K562 (cell line): ENCODE data around the gene ISLR2. TPM values are rescaled to one million over a fixed set of nuclear protein-coding genes. Genes with fewer than 3 reads are reported as not detected.

Experiments
- ATAC-seq: fragments of 200-7000 bp; cut with Tn5 transposase; 3 replicates; pipeline ENCODE4 v1.9.1; 2020; ENCODE audit warnings: moderate library complexity
- BruUV-seq: library from RNA; stranded (reverse); fragments of 400-500 nt; replicated peaks from 2 replicates; lab custom pipeline; 2021; lab: Mats Ljungman, UMichigan
- CTCF ChIA-PET: fragments of 300-600 bp; formaldehyde crosslinking; extraction: SDS; loops from one replicate; lab custom pipeline; 2021; ENCODE audit warnings: low intra/inter-chr PET ratio; lab: Yijun Ruan, JAX
- POLR2A ChIA-PET: fragments of 300-600, 350-650 bp; sonication (Branson Sonifier 250); formaldehyde crosslinking; extraction: SDS; loops from one replicate; lab custom pipeline; 2021; ENCODE audit warnings: antibody characterized with exemption, inconsistent platforms; lab: Yijun Ruan, JAX
- DNase-seq, 4 experiments: peaks; one replicate each; pipeline versions ENCODE4 v3.0.0 to v3.0.0-alpha.2; 2011 to 2018; ENCODE audit warnings: low spot score in 3 of 4, mixed read lengths in 3 of 4; ENCODE audit errors: extremely low read depth in 1 of 4
- FAIRE-seq: peaks from 2 replicates; lab custom pipeline; 2011; peaks lifted over from hg19 to GRCh38; lab: Jason Lieb, UNC
- H2AFZ ChIP-seq: 2 replicates; pipeline ENCODE4 v1.6.0; 2011; ENCODE audit warnings: low read depth, low read length, control low read depth, inconsistent platforms
- H3K27ac ChIP-seq: fragments of 200-600 bp; 3 replicates; pipeline ENCODE4 v1.8.0; 2011; ENCODE audit warnings: low read depth, mild to moderate bottlenecking, control low read depth, inconsistent platforms, low read length, moderate library complexity, mixed read lengths; ENCODE audit errors: extremely low read depth
- H3K27me3 ChIP-seq, 2 experiments: fragments of 300-600 bp in 1 of 2; 2 replicates in 1 of 2; 3 replicates in 1 of 2; pipeline versions ENCODE4 v1.6.0 to v1.8.0; 2011; ENCODE audit warnings: inconsistent platforms in 2 of 2, low read length in 2 of 2, mild to moderate bottlenecking in 1 of 2, mixed read lengths in 1 of 2, moderate library complexity in 1 of 2; ENCODE audit not compliant: control insufficient read depth in 2 of 2, insufficient read depth in 2 of 2
- H3K36me3 ChIP-seq: fragments of 300-600 bp; 3 replicates; pipeline ENCODE4 v1.8.0; 2011; ENCODE audit warnings: mild to moderate bottlenecking, low read length, inconsistent platforms; ENCODE audit not compliant: control insufficient read depth, insufficient read depth
- H3K4me1 ChIP-seq, 2 experiments: fragments of 200-600 bp in 1 of 2; replicated peaks in 1 of 2; 2 replicates in 1 of 2; 3 replicates in 1 of 2; pipeline versions ENCODE4 v1.5.1 to v1.8.0; 2011; ENCODE audit warnings: inconsistent platforms in 2 of 2, low read length in 2 of 2, mild to moderate bottlenecking in 1 of 2, mixed read lengths in 1 of 2, moderate library complexity in 1 of 2; ENCODE audit not compliant: control insufficient read depth in 2 of 2, insufficient read depth in 2 of 2
- H3K4me2 ChIP-seq: 2 replicates; pipeline ENCODE4 v1.6.1; 2011; ENCODE audit warnings: low read length, control low read depth, inconsistent platforms, mixed read lengths; ENCODE audit not compliant: insufficient read depth
- H3K4me3 ChIP-seq: fragments of 200-600 bp; sonication (generic), shearing (Covaris generic); 2 replicates; pipeline ENCODE4 v1.5.1; 2016; ENCODE audit warnings: control low read depth, inconsistent platforms
- H3K79me2 ChIP-seq: fragments of 200-600 bp; 3 replicates; pipeline ENCODE4 v1.8.0; 2011; ENCODE audit warnings: low read length, inconsistent platforms; ENCODE audit not compliant: control insufficient read depth, insufficient read depth
- H3K9ac ChIP-seq, 2 experiments: 2 replicates each; pipeline versions ENCODE4 v1.6.0 to v1.6.1; 2011; ENCODE audit warnings: low read depth in 2 of 2, low read length in 2 of 2, control low read depth in 1 of 2, inconsistent platforms in 1 of 2, mild to moderate bottlenecking in 1 of 2, mixed read lengths in 1 of 2; ENCODE audit not compliant: insufficient read depth in 1 of 2
- H3K9me1 ChIP-seq: one replicate; pipeline ENCODE4 v1.6.0; 2011; ENCODE audit warnings: inconsistent platforms, mild to moderate bottlenecking, low read length, moderate library complexity; ENCODE audit not compliant: control insufficient read depth, insufficient read depth
- H3K9me3 ChIP-seq: replicated peaks from 2 replicates; pipeline ENCODE4 v1.5.1; 2011; ENCODE audit warnings: low read depth, low read length, inconsistent platforms; ENCODE audit not compliant: control insufficient read depth, insufficient read depth
- H4K20me1 ChIP-seq: replicated peaks from 2 replicates; pipeline ENCODE4 v1.6.1; 2011; ENCODE audit warnings: low read length, inconsistent platforms, mixed read lengths; ENCODE audit not compliant: control insufficient read depth, insufficient read depth
- BRD4 ChIP-seq: fragments of 200-600 bp; sonication (generic); IDR thresholded peaks from 2 replicates; pipeline ENCODE4 v1.6.1; 2017; ENCODE audit warnings: inconsistent platforms
- CHD2 ChIP-seq: IDR thresholded peaks from 2 replicates; pipeline ENCODE4 v1.6.1; 2011; ENCODE audit warnings: low read depth, low read length
- CHD4 ChIP-seq: fragments of 200-600 bp; sonication (generic); IDR thresholded peaks from 3 replicates; pipeline ENCODE4 v1.6.1; 2012; ENCODE audit warnings: low read depth, mild to moderate bottlenecking, mixed read lengths, low read length, inconsistent platforms; ENCODE audit not compliant: insufficient read depth, insufficient replicate concordance, poor library complexity, severe bottlenecking
- CREB3 ChIP-seq: fragments of 450-650 bp; conservative IDR thresholded peaks from 2 replicates; pipeline ENCODE4 v1.6.1; 2016; ENCODE audit warnings: missing genetic modification characterization, low read depth, mild to moderate bottlenecking, missing compliant biosample characterization, moderate library complexity
- DPF2 ChIP-seq: fragments of 450-650 bp; IDR thresholded peaks from 2 replicates; pipeline ENCODE4 v1.6.1; 2016
- E2F6 ChIP-seq, 2 experiments: IDR thresholded peaks; 2 replicates each; pipeline ENCODE4 v1.6.1; 2011; ENCODE audit warnings: borderline replicate concordance in 1 of 2, control low read depth in 1 of 2, low read depth in 1 of 2, low read length in 1 of 2, mild to moderate bottlenecking in 1 of 2, mixed read lengths in 1 of 2, moderate library complexity in 1 of 2; ENCODE audit not compliant: insufficient read depth in 1 of 2, insufficient read length in 1 of 2, poor library complexity in 1 of 2, severe bottlenecking in 1 of 2; ENCODE audit errors: extremely low read depth in 1 of 2
- E2F8 ChIP-seq: fragments of 450-650 bp; IDR thresholded peaks from 2 replicates; pipeline ENCODE4 v1.7.1; 2018; ENCODE audit warnings: mild to moderate bottlenecking, low read depth; ENCODE audit not compliant: partially characterized antibody
- GTF2F1 ChIP-seq: IDR thresholded peaks from 2 replicates; pipeline ENCODE4 v1.6.1; 2011; ENCODE audit warnings: low read depth, low read length, improper control_type of control experiment
- HMGN3 ChIP-seq: IDR thresholded peaks from 2 replicates; pipeline ENCODE4 v1.6.1; 2011; ENCODE audit warnings: borderline replicate concordance, low read depth, mild to moderate bottlenecking, mixed read lengths, low read length; ENCODE audit not compliant: insufficient read length; ENCODE audit errors: extremely low read depth
- MECOM ChIP-seq: fragments of 250-450 bp; sonication (Bioruptor Pico); IDR thresholded peaks from 2 replicates; pipeline ENCODE4 v1.8.0; 2022; ENCODE audit warnings: inconsistent platforms
- MYC ChIP-seq, 2 experiments: fragments of 250-450 bp in 1 of 2; sonication (Bioruptor Pico) in 1 of 2; IDR thresholded peaks; 2 replicates each; pipeline versions ENCODE4 v1.5.1 to v1.6.1; 2012 to 2021; ENCODE audit warnings: low read depth in 2 of 2, borderline replicate concordance in 1 of 2, improper control_type of control experiment in 1 of 2, low read length in 1 of 2, mild to moderate bottlenecking in 1 of 2, moderate library complexity in 1 of 2
- SAP30 ChIP-seq: fragments of 200-600 bp; sonication (generic); IDR thresholded peaks from 2 replicates; pipeline ENCODE4 v1.6.1; 2012; ENCODE audit warnings: borderline replicate concordance, low read depth, mild to moderate bottlenecking, moderate library complexity, low read length, control low read depth, inconsistent platforms; ENCODE audit not compliant: insufficient read depth, poor library complexity, severe bottlenecking
- SMAD1 ChIP-seq: fragments of 150-350 bp; IDR thresholded peaks from 2 replicates; pipeline ENCODE4 v1.6.1; 2014; ENCODE audit warnings: low read length, low read depth; ENCODE audit not compliant: partially characterized antibody
- U2AF2 ChIP-seq: fragments of 200-400 bp; formaldehyde crosslinking; optimal IDR thresholded peaks from 2 replicates; pipeline ENCODE3; 2017; ENCODE audit warnings: low read depth, mild to moderate bottlenecking, low read length
- ZKSCAN1 ChIP-seq: fragments of 150-350 bp; IDR thresholded peaks from 2 replicates; pipeline ENCODE4 v1.6.1; 2016; ENCODE audit warnings: low read depth, low read length
- ZSCAN29 ChIP-seq: fragments of 450-650 bp; IDR thresholded peaks from 2 replicates; pipeline ENCODE4 v1.6.1; 2017
- WGBS: fragments of 100-300 bp; shearing (Covaris generic); methylation state at CpG from one replicate; pipeline ENCODE4 v1.1.6; 2016; ENCODE audit warnings: low coverage, mixed read lengths; ENCODE audit not compliant: insufficient coverage; ENCODE audit errors: missing lambda C conversion rate; 5-methylcytosine and 5-hydroxymethylcytosine counted together
- in situ Hi-C: fragments of 300-500 bp; cut with MboI; formaldehyde crosslinking; loops from 4 replicates; pipeline ENCODE4 v1.15.0; 2018; ENCODE audit warnings: inconsistent platforms, mixed read lengths
- intact Hi-C: fragments of 100-400 bp; cut with micrococcal nuclease; formaldehyde crosslinking; loops from 2 replicates; pipeline ENCODE4 v1.14.2; 2022
- polyA plus RNA-seq, 8 experiments: library from polyadenylated mRNA; depleted of rRNA in 4 of 8; stranded (reverse) in 5 of 8; unstranded in 3 of 8; fragments of >200 nt; fragmentation: Nextera tagmentation in 2 of 8; fragmentation: Illumina TruSeq in 1 of 8; extraction: Ambion mirVana in 2 of 8; extraction: Trizol in 1 of 8; gene quantifications; 2 replicates each; pipeline versions ENCODE4 v1.2.1 to v1.2.3, GENCODE V29; 2011 to 2014; ENCODE audit warnings: inconsistent platforms in 1 of 8, missing spikeins in 1 of 8
- total RNA-seq, 7 experiments: library from RNA; depleted of rRNA in 6 of 7; stranded (reverse); fragments of >200 nt in 6 of 7; fragmentation: Illumina TruSeq in 2 of 7; extraction: Trizol in 2 of 7; gene quantifications; 2 replicates each; pipeline versions ENCODE4 v1.2.1 to v1.2.3, GENCODE V29; 2011 to 2021; ENCODE audit warnings: low replicate concordance in 1 of 7

Gene ISLR2
- total and polyA plus RNA-seq, 9 of the 15 experiments (the other 6 are each of a cell fraction or from before 2014, with no cell fraction given) = not detected

- ChIA-PET CTCF (no interaction called here), POLR2A (no interaction called here)
- H3K4me1 ChIP-seq = peaks cover 0 to 33% of the 10 kb centered on the region in 2 experiments; a peak in 2 of 5 replicates
- H3K4me3 ChIP-seq = no peak overlapping the region
- H3K27me3 ChIP-seq = peaks cover 43 to 57% of the 10 kb centered on the region in 2 experiments
- WGBS = 10% methylated on average over 20 of the region's 20 CpGs
- no peak overlapping the region for H3K9ac ChIP-seq
- FAIRE-seq (no peak), ATAC-seq (no peak), DNase-seq (no peak)
- H3K4me2 ChIP-seq = no peak overlapping the region
- H3K36me3 ChIP-seq = no peaks in the 10 kb centered on the region
- BruUV-seq = no TSS peak
- in situ Hi-C loops = loop anchor here (25.0 kb wide), 1 partner anchor 1155 kb away; the partner anchor contains the start of gene GOLGA6D
- no peaks in the 10 kb centered on the region for H3K9me3 ChIP-seq
- no peaks in the 10 kb centered on the region for H3K79me2 ChIP-seq
- no peak overlapping the region for H2AFZ ChIP-seq
- H3K9me1 ChIP-seq = no peaks in the 10 kb centered on the region
- intact Hi-C loops = no loop called here
- no peaks in the 10 kb centered on the region; the same call in 1 of the 2 replicates for H4K20me1 ChIP-seq
- no peak overlapping the region for H3K27ac ChIP-seq
- TF ChIP-seq CREB3 (no peak), MECOM (no peak), U2AF2 (no peak), CHD4 (no peak), SMAD1 (no peak), MYC (IDR thresholded peaks at IDR 0.05; ENCODE audit: low read depth, low read length) (no peak), MYC (CRISPR knock-in tag; IDR thresholded peaks at IDR 0.05; ENCODE audit: borderline replicate concordance, low read depth) (no peak), ZSCAN29 (no peak), E2F6 (IDR thresholded peaks at IDR 0.05; ENCODE audit: borderline replicate concordance in 1 of 2, extremely low read depth in 1 of 2, insufficient read depth in 1 of 2, insufficient read length in 1 of 2, low read depth in 1 of 2, low read length in 1 of 2, poor library complexity in 1 of 2, severe bottlenecking in 1 of 2) (no peak), GTF2F1 (no peak), DPF2 (no peak), ZKSCAN1 (no peak), CHD2 (no peak), SAP30 (no peak), E2F8 (no peak), BRD4 (no peak), HMGN3 (no peak)
These were observed 1.4 kb downstream of the ISLR2 start for GRCh38 chr15:74131628-74132413.
